Astrocyte (in vitro differentiated cells and primary cell): ENCODE data around the gene IVNS1ABP.

Experiments used
- EZH2 ChIP-seq: IDR thresholded peaks from 2 replicates; pipeline ENCODE4 v1.6.1; 2012; ENCODE audit warnings: mild to moderate bottlenecking, low read length, inconsistent platforms; ENCODE audit not compliant: insufficient read depth
- TF ChIP-seq, protein P1 (sequence below): IDR thresholded peaks from 2 replicates; pipeline ENCODE4 v1.5.1; 2011; ENCODE audit warnings: low read depth, mild to moderate bottlenecking, inconsistent platforms, low read length, moderate library complexity; ENCODE audit not compliant: insufficient read depth

DNA sequence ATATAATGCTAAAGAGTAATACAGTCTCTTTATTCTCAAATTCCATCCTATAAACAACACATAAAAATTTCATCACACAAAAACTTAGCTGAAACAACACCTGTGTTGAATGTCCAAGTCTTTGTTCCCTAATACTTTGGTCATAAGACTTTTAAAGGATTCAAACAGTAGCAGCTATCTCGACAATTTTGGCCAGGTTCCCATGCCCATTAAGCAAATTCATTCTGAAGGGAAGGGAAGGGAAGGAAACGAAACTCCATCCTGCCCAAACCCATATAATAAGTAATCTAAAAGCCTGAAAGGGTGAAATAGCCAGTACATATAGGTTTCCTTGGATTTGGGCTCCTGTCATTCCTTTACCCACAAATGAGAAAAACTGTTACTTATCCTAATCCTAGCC lies 7.5 kb downstream of the IVNS1ABP start:
- TF ChIP-seq, protein P1, sequence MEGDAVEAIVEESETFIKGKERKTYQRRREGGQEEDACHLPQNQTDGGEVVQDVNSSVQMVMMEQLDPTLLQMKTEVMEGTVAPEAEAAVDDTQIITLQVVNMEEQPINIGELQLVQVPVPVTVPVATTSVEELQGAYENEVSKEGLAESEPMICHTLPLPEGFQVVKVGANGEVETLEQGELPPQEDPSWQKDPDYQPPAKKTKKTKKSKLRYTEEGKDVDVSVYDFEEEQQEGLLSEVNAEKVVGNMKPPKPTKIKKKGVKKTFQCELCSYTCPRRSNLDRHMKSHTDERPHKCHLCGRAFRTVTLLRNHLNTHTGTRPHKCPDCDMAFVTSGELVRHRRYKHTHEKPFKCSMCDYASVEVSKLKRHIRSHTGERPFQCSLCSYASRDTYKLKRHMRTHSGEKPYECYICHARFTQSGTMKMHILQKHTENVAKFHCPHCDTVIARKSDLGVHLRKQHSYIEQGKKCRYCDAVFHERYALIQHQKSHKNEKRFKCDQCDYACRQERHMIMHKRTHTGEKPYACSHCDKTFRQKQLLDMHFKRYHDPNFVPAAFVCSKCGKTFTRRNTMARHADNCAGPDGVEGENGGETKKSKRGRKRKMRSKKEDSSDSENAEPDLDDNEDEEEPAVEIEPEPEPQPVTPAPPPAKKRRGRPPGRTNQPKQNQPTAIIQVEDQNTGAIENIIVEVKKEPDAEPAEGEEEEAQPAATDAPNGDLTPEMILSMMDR = no peak
- TF ChIP-seq EZH2 = no peak
